Endometrium (tissue), 2 donors: ENCODE measurements around the gene MRPL28.
"Not testable (repeated sequence)": the region's sequence is repeated elsewhere in the genome, so short reads cannot be mapped to it uniquely, and the experiment has no call there.

Source experiments
- FAIRE-seq: peaks from 2 replicates; lab custom pipeline; 2012; peaks lifted over from hg19 to GRCh38; lab: Jason Lieb, UNC
- donor health status: control.
- donor health status: control.

The MRPL28 gene

DNA sequence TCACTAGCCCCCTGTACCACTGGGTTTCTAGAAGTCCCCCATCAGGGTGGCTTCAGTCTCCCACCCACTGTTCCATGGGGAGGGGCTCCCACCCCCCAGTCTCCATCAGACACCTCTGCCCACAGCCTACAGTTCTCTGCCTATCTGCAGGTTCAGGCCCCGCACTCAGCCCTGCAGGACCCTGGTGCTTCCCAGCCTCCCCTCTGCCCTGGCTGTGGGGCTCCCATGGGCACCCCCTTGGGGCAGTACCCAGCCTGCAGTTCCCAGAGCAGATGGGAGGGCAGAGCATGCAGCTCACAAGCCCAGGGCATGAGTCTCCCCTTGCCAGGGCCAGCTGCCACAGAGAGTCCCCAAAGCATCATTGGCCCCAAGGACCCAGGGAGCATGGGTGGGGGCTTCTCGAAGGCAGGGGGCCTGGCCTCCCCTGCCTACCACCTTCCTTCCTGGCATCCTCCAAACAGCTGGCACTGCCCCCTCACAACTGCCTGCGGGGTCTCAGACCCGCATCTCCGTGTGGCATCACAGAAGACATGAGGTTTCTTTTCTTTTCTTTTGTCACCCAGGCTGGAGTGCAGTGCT, 2.8 kb upstream of the MRPL28 start:
- no peak for FAIRE-seq

DNA sequence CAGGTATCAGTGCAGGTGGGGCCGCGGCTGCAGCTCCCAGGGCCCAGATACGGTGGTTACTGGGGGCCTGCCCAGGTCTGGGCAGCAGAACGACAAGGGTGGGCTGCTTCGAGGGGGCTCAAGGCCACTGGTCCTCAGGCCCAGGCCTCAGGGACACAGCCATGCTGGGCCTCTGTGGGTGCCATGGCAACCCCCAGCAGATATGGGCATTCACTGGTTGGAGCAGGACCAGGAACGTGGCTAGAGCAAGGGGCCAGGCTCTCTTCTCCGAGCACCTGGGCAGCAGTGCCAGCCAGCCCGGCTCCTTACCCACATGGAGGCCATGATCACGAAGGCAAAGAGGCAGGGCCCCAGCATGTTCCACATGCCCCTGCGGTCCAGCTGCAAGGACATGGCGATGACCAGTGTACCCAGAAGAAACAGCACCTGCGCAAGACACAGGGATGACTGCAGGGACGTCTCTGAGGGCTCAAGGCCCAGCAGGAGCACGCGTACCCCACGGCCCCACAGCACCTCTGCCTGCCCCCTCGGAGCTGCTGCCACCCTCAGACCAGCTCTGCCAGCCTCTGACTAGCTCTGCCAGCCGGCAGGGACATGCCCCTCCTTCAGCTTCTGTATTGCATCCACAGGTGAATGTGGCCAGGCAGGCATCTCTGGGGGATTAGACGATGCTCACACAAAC, 2.1 kb upstream of the MRPL28 start:
- FAIRE-seq: no peak

DNA sequence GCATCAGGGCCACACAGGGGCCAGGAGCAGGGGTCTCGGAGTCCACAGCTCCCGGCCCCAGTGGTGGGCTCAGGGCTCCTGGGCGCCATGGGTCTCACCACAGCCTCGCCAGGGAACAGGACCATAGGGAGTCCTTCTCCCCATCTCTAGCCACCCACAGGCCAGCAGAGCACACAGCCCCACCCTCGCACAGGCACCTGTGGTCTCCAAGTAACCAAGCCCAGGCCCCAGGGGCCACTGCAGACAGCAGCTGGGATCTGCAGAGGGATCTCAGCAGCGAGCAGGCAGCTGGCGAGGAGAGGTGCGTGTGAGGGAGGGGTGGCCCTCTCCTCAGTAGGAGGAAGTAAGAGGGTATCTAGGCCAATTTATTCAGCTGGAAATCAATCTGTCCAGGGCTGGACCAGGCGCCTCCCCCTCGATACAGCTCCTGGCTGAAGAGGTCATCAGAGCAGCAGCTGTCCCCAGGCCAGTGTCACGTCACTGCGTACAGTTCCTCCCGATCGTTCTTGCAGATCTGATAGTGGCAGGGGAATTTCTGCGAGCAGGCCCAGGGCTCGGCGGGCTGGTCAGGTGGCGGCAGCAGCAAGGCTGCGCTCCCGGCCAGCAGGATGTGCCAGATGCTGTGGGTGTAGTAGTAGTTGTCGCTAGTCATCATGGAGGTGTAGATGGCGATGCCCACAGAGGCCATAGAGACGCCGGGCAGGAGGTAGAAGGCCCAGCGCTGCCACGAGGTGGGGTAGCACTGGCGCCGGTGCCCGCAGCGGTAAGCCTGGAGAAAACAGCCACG, 1.4 kb upstream of the MRPL28 start:
- FAIRE-seq: no peak

DNA sequence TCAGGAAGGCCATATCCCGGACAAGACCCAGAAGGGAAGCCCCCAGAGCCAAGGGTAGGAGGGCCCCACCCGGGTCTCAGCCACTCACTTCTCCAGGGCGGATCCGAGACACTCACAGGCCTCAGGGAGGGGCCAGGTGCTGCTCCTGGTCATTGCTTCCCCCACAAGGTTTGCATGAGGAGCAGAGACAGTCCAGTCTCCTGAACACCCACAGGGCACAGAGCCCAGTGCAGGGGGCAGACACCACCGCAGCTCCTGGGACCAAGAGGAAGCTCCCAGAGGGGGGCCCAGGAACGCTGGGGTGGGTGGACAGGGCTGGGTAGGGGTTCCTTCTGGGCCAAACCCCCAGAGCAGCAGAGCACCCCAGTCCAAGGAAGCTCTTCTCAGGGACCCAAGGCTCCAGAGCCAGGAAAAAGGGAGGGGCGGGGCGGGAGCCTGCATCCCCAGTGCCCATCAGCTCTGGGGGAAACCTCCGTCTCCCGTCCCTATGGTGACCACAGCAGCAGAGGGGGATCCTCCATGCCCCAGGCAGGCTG, 709 bp upstream of the MRPL28 start:
- no peak for FAIRE-seq

DNA sequence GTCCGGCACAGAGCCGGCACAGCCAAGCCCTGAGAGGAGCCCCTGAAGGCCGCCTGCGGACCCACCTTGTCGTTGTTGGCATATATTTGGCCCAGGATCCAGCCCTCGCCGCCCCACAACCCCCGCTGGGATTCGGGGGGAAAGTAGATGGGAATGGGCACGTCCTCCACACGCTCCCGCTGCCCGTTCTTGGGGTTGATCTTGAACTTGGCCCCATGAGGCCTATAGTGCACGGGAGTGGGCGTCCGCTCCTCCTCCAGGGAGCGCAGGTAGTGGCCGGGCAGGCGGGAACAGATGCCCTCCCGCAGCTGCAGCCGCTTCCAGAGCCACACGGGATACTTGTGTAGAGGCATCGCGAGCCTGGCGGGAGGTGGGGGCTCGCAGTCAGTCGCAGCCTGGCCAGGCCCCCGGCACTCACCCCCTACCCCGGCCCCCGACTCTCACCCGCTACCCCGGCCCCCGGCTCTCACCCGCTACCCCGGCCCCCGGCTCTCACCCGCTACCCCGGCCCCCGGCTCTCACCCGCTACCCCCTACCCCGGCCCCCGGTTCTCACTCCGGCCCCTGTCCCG, 387 bp downstream of the MRPL28 start:
- FAIRE-seq: no peak

DNA sequence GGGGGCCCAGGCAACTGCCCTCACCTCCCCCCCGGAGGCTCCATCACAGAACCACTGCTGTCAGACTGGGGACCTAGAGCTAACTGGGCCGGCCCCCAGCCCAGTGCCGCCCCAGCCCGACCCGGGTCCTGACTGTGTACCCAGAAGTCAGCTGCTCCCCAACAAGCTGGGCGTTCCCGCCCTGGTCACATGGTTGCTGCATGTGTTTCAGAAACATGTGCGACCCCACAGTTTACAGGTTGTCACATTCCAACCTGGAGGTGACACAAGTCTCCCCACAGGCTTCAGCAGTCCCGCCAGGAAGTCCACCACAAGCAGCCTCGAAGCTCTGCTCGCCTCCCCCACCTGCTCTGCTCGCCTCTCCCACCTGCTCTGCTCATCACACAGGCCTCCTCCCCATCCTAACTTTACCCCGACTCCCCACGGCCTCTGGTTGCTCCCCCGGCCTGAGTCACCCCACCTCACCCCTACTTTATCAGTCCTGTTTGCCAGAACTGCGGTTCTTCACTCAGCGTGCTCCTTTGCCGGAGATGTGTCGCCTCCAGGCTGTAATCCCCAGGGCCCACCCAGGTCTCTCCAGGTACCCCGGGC, 968 bp downstream of the MRPL28 start:
- no peak for FAIRE-seq

DNA sequence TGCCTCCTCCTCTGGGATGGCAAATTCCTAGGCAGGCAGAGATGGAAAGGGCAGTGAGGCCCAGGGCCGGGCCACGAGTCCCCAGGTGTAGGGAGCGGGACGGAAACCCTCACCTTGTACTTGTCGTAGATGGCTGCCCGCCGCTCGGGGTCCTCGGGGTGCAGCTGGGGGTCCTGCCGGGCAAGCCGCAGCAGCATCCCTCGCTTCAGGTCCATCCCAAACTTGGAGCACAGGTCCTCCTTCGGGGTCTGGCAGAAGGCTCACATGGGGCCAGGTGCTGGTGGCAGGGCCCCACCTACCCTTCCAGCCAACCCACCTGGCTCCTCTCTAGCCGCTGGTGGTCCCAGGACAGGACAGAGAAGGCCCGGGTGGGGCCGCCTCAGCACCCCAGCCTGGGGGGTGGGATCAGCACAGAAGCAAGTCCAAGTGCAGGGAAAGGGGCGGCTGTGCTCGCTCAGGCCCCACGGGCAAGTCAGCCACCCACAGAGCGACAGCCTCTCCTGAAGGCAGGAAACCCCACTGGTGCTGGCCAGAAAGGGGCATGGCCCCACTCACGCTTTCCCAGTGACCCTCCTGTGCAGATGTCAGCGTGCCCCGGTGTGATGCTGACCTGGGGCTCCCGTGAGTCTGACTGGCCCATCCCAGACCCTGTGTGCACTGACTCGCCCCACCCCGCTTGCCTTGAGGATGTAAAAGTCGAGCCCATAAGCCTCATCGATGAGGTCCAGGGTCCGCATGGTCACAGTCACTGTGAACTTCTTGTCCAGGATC, 1.8 kb downstream of the MRPL28 start:
- FAIRE-seq: no peak

DNA sequence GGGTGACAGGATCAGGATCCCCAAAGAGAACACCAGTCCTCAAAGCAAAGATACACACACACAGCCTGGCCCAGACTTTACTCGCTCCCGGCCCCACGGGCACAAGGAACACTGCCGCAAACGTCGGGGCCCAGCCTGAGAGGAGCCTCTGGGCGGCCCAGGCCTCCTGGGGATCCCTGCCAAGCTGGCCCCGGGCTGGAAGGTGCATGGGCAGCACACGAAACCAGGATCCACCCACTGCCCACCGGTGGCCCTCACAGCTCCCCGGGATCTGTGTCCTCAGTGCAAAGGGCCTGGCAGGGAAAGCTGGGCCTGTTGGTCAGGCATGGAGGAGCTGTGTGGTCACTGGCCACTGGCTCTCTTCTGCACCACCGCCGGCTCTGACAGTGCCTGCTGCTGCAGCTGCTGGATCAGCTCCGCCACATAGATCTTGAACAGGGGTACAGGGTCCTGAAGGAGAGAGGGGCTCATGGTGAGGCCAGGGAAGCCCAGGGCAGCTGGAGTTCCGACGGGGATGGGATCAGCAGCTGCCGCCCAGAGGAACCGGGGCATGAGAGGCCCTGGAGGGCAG, 2.9 kb downstream of the MRPL28 start:
- no peak for FAIRE-seq

DNA sequence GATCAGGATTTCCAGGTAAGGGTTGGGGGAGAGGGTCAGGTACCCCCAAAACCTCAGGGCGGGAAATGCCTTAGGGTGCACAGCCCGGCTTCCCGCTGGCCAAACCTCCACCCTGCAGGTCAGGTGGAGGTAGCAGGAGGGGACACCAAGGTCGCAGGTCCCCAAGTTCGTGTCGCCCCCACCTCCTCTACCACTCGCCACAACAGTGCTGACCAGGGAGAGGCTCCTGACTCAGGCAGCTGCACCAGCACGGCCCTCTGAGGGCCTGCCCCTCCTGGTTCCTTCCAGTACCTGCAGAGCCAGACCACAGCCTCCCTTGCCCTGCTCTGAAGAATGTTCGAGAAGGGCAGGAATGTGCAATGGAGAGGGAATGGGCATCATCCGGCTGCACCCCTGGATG, 3.9 kb downstream of the MRPL28 start:
- FAIRE-seq: no peak

DNA sequence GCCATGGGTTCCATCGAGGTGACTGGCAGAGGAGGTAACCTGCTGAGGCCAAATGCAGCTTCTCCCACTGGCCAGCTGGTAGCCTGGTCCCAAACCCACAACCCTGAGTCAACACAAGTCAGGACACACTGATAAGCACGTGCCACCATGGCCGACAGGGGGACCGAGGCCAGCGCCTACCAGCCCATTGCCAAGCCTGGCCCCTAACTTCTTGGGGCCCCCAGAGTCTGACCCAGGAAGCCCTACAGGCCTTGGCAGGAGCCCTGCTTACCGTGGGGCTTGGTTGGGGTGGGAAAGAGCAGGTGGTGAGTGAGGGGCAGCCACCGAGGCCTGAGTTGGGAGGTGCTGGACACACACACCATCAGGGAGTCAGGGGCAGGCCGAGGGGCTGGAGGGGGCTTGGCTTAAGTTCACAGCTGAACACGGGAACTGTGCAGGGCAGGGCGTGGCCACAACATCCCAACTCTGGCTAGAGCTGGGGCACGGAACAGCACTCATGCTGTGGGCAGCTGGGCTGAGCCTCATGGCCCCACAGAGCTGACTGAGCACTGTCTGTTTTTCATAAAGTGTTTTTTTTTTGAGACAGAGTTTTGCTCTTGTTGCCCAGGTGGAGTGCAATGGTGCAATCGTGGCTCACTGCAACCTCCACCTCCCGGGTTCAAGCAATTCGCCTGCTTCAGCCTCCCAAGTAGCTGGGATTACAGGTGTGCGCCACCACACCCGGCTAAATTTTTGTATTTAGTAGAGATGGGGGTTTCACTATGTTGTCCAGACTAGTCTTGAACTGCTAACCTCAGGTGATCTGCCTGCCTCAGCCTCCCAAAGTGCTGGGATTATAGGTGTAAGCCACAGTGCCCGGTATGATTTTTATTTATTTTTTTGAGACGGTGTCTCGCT, 5.5 kb downstream of the MRPL28 start:
- FAIRE-seq: no peak

DNA sequence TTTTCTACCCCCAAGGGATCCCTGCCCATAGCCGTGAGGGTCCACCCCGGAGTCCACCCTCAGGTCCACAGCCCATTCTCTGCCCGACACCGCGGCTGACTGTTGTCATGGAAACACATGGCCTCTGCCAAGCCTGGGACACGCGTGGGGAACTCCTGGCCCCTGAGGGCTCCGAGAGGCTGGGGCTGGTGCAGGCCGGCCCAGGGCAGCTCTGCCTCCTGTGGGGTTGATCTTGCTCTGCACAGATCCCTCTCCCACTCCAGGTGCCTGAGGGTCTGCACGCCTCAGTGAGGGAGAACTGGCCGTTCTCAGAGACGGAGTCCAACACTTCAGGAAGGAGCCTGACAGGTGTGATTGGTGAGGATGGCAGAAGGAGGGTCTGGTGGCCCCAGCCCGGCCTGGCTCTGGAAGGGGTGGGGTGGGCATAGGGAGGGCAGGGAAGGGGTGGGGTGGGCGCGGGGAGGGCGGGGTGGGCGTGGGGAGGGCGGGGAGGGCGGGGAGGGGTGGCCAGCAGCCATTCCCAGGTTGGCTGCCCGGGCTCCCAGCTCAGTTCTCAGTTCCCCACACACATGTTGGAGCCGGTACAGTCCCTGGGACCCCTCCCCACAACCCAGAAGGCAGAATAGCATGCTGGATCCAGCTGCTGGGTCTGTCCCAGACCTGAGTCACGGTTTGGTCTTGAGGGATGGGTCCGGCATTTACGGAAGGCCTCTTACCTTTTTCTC, 6.4 kb downstream of the MRPL28 start:
- no peak for FAIRE-seq

DNA sequence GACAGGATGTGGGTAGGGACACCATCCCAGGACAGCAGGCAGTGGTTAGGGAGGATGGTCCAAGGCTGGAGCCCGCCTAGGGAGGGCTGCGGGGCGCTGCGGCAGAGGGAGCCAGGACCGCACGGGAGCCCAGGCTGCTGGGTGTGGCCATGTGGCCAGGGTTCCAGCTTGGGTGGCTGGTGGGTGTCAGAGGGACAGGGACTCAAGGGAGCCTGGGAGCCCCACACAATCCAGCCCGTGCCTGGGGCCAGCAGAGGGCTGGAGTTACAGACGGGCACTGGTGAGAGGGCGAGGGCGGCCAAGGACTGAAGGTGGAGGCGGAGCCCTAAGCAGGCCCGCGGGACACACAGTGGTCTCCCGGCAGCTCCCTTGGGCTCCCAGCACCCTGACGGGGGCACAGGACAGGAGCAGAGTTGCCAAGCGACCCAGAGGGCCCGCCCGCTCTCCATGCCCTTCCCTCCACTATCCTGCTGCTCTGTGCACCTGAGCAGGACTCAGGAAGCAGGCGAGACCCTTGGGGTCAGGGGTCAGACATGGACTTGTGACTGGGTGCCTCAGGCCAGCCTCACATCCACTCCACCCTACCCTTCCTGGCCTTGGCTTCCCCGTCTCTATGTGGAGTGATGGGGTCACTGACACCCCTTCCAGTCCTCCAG, 7.1 kb downstream of the MRPL28 start:
- no peak for FAIRE-seq

DNA sequence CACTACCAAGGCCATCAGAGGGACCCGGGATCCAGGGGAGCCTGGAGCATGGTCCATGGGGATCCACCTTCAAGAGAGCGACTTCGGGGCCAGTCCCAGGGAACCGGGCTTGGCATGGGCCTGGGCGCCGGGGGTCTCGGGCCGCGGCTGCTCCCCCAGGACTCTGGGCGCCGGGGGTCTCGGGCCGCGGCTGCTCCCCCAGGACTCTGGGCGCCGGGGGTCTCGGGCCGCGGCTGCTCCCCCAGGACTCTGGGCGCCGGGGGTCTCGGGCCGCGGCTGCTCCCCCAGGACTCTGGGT, 7.7 kb downstream of the MRPL28 start:
- FAIRE-seq: not testable (repeated sequence)

DNA sequence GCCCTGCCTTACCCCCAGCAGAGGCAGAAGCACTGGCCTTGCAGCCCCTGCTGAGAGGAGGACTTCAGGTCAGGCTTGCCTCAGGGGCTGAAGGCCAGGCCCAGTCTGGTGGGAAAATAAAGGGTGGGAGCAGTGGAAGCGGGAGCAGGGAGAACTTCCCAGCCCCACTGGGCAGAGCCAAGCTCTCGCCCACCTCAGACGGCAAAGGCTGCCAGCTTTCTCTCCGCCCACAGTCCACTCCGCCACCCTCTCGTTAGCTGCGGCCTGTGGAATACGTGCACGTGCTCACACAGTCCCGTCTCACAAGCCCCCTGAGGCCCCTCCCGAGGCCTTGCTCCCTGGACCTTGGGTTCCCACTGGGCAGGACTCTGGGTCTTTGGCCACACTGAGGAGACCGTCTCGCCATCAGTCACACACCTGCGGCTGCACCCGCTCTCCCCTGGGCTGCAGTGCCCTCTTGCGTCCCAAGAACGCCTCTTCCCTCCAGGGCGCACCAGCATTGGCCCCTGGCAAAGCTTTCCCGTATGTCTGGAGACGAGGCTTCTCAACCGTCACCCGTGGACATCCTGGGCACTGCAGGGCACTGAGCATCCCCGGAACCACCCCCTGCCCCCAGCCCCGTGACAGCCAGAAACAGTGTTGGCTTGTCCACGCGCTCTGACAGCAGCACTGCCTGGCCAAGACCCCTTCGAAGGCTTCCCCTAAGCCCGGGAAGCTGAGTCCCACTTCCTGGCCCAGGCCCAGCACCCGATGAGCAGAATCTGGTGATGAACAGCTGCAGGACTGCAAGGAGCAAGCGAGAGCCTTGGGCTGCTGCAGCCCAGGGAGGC, 8.3 kb downstream of the MRPL28 start:
- no peak for FAIRE-seq

DNA sequence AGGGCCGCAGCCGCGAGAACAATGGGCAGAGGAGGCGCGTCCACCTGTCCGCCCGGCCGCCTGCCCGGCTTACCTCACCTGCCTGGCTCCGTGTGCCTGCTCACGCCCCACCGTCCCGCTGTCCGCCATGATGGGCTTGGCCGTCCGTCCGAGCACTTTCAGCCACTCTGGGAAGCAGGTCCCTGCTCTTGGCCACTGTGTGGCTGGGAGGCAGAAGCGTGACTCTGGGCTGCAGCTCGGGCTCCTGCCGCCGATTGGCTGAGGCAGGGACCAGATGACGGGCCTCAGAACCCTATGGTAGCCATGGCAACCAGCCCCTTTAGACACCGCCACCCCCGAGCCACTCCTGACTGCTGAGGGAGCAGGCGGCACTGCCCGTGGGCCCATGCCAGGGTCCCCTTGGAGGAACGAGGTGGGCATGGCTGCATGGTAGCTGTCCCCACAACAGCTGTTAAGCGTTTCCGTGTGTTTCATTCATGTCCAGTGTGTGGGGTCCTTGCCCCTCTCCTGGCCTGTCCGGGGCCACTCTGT, 8.9 kb downstream of the MRPL28 start:
- FAIRE-seq: no peak

DNA sequence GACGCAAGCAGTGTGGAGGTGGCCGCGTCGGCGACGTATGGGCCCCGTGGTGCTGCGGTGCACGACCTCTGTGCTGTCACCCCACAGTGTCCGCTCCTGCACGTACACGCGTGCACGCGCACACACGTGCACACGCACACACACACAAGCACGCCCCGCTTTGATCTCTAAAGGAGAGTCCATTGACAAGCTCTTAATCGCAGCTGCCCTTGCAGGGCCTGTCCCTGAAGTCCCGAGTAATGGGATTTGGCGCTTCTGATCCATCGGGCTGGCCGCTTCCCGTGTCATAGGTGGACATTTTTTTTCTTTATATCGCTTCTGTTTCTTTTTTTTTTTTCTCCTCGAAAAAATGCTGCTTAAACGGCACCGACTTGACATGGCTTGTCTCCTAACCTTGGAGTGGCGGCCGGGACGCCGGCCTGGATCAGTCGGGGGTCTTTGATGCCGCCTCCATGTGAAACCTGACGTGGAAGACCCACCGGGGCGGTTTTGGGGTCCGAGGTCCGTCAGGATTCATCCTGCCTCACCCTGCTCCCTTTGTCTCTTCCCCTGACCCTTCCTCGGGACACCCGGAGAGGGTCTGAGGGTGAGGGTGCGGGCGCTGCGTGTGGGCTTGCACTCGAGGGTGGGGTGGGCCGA, 9.5 kb downstream of the MRPL28 start:
- FAIRE-seq: no peak

DNA sequence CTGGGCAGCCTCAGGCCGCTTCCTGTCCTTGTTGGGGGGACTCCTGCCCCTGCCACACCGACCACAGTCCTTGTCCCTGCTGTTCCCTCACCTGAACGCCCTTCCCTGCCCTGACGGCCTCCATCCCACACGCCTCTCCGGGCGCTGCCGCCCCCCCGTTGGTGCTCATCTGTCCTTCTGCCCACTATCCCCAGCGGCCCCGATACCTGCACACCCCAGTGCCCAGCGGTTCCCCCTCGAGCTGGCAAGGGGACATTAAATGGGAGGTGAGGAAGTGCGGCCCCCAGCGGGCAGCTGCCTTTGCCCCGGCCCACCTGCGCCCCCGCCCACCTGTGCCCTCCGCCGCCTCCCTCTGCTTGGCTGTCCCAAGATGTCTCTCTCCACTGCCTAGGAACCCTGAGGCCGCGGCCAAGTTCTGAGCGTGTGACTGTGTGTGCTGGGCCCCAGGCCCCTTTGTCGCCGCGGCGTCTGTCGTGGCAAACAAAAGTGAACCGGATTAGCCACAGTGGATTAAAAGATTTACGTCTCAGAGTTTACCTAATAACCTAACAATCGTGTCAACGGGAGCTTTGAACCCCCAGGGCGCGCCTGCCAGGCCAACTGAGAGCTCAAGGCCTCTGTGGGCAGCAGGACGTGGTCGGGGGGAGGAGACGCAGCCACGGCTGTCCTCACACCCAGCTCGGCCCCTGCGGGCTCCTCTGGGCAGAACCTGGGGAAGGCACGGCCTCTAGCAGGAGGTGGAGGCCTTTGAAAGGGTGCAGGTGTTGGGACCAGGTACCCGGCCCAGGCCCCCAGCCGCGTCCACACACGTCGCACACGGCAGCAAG, 10.3 kb downstream of the MRPL28 start:
- no peak for FAIRE-seq
